Embryonic facial prominence (tissue), 1 donor: Measurements from ENCODE around the gene COMMD2.

ENCODE experiments used
- DNase-seq: peaks from one replicate; pipeline ENCODE4 v3.0.0-alpha.2; 2016; ENCODE audit errors: extremely low spot score

The COMMD2 gene

DNA sequence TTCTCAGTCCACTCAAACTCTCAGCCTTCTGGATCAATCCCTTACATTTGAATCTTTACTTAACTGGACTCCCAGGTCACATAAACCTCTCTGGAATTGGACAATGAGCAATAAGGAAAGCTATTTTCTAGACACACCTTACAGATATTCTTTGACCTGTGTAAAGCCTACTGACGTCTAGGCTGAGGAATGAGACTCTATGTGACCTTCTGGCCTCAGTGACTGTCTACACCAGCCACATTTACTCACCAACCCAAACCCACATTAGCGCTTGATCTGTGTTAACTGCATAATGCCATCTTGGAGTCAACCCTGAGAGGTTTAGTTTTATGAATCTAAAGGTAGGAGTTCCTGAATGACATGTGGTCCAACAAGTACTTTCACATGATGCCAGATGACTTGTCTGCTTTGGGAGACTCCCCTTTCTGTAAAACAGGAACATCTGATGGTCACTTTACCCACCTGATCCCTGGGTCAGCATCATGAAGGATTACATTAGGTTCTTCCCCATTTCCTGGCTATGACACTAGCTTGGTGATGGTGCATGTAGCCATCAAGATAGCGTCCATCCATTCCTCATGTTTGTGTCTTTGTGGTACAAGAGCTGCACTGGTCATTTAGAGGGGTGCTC, 11.4 kb upstream of the COMMD2 start:
- DNase-seq: no peak

DNA sequence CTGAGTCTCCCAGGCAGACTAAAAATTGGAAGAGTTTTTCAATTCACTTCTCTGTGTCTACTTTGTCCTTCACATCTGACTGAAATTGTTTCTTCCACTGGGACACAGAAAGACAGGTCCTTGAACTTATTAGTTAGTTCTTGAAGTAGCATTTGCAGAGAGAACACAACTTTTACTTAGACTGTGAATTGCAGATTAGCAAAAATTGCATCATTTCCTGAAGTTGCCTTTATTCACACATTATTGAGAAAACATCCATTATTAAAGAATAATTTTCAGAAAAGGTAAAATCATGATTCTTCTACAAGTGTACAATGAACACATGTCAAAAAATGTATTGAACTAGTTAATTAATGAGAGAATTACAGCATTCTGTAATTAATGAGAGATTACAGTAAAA, 1.4 kb upstream of the COMMD2 start:
- DNase-seq: no peak

DNA sequence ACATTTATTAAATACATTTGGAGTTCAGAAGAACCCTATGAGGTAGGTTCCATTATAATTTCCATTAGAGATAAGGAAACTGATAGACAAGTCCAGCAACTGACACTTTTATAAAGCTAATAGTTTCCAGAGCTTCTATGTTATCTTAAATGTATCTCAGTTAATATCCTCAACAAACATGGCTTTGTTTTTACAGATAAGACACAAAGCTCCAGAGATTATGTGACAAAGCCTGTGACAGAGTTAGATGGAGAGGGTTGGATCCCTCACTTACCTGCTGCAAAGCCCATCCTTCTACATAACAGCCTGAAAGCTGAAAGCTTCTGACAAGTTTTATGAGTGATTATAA, 473 bp upstream of the COMMD2 start:
- DNase-seq: no peak

DNA sequence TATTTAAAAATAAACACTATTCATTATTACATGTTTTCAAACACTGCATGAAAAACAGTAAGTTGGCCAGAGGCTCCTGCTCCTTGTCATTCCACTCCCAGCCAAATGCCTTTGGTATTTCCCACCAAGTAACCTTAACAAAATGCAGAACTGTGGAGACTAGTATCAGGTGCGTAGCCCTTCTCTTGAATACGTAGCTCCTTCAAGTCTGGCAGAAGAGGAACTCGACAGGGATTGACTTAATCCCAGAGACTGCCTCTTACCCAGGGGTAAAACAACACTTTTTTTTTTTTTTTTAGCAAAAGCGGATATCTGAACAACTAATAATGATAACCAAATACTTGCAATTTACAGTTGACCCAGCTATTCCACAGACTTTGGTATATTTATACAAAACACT, 738 bp downstream of the COMMD2 start:
- DNase-seq: no peak

DNA sequence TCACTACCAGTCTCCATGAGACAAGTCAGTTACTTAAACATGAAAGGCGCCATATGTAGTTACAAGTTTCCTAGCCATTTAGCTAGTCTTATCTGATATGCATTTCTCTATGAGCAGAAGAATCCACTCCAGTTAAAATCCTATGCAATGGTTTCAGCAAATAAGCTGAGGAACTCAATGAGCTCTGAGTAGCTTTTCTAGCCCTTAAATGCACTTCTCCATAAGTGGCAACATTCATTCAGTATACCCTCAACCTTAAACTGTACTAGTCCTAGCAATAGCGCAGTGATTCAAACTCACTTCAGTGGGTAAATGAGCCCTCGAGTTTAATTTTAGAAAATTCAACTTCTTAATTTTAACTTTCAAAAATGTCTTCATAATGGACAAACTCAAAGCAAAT, 7.7 kb downstream of the COMMD2 start:
- DNase-seq: no peak

DNA sequence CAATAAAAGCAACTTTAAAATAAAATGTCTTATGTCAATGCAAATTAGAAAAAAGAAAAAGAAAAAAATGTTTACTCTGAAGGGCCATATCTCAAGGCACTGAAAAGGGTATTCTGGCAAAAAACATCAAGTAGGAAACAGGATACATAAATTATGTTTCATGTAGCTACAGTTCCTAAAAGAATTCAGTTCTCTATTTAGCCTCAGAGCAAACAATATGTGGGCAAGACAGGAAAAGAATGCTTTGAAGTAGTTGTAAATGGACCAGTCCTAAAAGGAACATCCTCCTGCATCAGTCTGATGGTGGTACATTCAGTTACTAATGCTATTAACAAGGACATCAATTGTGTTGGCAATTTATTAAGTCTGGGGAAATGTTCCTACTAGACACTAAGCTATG, 8.1 kb downstream of the COMMD2 start:
- DNase-seq: no peak

DNA sequence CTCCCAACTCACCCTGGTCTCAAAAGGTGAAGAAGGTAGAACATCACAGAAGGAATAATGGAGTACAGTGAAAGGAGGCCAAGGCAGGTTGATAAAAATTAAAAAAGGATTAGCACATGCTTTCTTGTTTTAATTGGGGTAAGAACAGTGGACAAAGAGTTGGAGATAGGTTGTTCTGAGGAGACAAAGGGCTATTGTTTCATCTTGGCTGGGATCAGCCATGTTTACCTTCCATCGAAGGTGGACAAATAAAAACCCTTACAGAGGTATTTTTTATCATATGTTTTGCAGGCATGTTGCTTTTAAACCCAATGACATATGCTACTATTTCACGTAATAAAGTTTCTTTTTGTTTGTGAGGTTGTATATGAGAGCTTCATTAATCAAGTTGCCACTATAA, 12.9 kb downstream of the COMMD2 start:
- no peak for DNase-seq

DNA sequence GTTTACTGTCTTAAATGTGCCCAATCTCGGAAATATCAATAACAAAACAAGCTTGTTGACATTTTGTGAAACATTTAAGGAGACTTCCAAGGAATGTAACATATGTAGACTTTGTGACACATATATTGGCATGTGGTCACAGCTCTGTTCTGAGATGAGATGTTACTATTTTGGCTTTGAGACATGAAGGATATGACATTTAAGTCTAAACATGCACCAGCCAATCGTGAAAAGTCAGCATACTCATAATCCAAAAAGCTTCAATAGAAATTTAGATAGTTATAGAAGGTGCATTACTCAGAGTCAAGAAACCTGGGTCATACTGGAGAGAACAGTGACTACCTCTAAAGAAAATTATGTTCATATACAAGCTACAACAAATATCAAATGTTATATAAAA, 13.4 kb downstream of the COMMD2 start:
- DNase-seq: no peak

DNA sequence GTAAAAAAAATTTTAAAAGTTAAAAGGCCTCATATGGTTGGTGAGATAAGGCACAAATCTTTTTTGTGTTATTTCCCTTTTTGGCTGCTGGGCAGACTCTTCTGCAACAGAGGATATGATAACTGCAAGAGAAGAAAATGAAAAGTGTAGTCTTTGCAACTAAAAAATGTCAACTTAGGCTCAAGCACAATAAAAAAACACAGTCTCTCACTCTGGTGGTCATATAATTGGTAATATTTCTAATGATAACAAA, 15.4 kb downstream of the COMMD2 start:
- DNase-seq: no peak

DNA sequence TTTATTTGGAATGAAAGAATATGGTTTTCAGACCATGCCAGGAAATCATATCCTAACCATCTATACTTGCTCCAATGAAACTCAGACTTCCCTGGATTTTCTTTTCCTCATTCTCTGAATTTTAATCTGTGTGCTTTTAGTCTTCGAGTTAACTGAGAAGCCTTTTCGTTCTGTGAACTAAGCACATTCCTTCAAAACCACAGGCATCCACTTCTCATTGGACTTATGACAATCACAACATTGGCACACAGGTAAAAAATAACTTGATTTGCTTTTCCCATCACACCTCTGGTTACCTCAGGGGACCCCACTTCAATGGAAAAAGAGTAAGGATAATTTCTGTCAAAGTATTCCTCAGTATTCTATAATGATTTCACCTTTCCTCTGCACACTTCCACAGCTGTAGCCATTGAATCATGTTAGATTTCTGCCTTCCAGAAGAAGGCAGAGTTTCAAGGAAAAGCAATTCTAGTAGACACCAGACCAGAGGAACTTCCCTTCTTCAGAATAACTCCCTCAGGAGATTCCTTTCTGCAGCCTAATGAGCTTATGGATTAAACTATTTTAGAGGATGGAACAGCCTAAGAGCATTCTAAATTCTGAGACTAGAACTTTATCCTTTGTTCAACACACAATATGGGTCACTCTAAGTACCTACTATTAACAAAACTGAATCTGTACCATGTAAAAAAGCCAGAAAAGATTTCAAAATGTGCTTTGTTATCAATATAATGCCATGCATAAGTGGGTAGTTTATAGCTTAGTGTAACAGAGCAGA, 15.9 kb downstream of the COMMD2 start:
- DNase-seq: peak; percentile 28

DNA sequence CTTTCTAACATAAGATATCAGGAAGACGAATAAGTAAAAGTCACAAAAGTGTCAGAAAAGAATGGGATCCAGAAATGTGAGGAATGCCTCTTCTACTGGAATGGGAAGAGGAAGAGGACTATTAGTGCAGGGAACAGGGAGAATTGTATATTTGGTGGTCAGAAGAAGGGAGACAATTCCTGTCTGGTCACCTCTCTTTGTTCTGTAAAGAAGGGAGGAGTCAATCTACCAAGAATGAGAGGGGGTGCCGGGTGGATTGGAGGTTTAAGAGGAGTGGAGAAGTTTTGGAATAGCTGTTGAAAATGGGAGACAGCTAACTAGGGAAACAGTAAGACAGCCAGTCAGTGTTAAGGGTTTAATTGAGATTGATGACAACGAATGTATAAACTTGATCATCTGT, 20.1 kb downstream of the COMMD2 start:
- DNase-seq: no peak

DNA sequence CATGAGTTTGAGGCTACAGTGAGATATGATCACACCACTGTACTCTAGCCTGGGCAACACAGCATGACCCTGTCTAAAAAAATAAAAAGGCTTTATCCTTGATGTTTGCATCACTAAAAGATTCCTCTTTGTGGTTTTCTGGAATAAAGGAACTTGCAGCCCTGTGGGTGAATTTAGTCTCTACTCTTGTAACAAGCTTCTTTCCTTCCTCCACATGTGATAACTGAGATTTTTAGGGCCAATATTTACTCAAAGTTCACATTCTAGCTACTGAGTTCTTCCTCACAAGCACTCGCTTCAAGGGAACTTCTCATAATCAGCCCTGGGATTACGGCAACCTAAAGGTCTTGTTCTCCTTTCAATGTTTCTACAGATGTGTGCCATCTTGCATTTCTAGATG, 24.6 kb downstream of the COMMD2 start:
- DNase-seq: no peak

DNA sequence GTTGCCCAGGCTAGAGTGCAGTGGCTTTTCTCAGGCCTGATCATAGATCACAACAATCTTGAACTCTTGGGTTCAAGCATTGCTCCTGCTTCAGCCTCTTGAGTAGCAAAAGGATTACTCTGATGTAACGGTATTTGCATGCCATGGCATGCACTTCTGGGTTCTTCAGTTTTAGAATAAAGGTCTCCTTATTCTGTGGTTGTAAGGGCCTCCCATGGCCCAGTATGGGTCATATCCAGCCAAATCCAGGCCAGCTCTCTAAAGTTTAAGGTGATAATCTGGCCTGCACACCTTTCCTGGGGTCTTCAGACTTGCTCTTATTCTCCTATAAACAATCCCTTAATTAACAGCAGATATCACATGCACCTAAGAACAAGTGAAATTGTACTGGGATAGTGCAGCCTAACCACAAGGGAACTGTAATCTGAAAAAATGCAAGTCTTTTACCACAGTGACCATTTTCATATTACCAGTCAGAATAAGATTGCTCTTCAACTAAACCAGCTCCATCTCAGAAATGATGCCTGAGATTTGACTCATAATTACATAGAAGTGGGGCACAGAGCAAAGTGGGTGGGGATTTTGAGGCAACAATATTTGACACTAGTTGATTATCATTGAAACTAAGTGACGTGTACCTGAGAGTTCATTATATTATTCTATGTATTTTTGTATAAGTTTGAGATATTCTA, 25.4 kb downstream of the COMMD2 start:
- DNase-seq: no peak

DNA sequence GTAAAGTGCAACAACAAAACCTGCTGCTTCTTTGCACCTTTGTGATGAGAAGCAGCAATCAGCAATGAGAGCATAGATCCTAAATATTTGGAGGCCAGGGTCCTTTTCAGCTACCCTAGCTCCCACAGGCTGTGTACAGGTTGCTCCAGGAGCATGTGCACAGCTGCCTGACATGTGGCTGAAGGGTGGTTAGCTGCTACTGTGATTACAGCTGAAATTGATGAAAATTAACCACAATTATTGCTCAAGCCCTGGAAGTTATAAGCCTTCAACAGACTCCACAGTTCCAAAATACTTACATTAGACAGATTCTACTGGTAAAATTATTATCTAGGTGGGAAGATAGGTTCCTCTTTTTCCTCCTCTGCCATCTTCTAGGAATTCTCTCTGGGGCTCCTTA, 28.5 kb downstream of the COMMD2 start:
- no peak for DNase-seq

DNA sequence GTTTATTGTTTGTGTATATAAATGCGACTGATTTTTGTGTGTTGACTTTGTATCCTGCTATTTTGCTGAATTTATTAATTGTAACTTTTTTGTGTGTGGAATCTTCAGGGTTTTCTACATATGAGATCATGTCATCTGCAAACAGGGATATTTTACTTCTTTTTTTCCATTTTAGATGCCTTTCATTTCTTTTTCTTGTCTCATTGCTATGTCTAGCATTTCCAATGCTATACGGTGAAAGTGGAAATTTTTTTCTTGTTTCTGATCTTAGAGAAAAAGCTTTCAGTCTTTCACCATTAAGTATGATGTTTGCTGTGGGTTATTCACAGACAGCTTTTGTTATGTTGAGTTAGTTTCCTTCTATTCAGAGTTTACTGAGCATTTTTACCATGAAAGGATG, 31.4 kb downstream of the COMMD2 start:
- DNase-seq: no peak

DNA sequence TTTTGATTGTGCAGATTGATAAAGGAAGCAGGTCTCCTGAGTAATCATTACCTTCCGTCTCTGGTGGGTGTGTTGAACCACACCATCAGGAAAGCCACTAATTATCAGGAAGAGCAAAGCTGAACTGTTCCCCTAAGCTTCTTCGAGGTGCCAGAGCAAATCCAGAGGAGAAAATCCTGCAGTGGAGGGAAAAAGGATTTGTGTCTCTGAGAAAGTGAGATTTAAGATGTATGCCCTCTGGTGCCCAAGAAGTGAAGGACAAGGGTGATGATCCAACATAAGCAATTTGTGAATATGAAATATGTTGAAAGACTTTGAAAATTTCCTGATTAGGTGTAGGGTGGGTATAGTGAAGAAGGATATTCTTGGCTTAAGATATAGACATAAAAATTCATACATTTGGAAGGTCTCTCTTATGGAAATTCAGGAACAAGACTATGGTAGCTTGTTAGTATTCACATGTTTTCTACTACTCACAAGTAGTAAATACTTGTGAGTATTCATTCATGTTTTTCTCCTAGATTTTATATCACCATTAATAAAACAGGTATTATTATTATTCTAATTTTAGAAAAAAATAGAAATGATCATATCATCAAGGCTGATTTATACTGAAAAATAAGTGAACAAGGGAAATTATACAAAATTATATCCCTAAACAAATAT, 34.8 kb downstream of the COMMD2 start:
- peak; percentile 69 for DNase-seq

DNA sequence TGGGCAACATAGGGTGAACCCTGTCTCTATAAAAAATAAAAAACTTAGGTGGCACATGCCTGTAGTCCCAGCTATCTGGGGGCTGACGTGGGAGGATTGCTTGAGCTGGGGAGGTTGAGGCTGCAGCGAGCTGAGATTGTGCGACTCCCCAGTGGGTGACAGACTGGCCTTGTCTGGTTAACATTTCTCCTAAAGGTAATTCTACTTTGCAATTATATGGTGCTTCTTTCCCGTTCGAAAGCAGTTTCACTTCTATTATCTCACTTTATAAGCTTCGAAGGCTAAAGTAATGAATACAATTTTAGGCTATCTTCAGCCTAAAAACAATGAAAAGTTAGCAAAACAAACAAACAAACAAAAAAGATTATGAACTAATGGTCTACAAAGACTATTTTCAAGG, 35.3 kb downstream of the COMMD2 start:
- DNase-seq: no peak

DNA sequence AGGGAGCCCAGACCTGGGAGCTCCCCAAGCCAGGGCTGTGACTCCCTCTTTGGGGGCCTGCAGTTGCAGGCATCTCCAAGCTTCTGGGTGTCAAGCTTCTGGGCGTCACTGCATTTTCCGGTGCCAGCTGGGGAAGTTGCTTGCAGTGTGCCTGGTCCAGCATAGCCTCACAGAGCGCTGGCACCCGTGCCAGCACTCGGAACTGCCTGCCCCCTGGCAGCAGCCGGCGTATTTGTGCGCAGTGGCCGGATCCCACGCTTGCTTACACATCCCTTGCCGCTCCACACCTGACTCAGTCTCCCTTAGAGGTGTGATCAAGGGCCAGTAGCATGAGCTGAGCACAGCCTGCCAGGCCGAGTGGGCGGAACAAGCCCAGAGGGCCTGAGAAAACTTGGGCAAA, 37.0 kb downstream of the COMMD2 start:
- no peak for DNase-seq

DNA sequence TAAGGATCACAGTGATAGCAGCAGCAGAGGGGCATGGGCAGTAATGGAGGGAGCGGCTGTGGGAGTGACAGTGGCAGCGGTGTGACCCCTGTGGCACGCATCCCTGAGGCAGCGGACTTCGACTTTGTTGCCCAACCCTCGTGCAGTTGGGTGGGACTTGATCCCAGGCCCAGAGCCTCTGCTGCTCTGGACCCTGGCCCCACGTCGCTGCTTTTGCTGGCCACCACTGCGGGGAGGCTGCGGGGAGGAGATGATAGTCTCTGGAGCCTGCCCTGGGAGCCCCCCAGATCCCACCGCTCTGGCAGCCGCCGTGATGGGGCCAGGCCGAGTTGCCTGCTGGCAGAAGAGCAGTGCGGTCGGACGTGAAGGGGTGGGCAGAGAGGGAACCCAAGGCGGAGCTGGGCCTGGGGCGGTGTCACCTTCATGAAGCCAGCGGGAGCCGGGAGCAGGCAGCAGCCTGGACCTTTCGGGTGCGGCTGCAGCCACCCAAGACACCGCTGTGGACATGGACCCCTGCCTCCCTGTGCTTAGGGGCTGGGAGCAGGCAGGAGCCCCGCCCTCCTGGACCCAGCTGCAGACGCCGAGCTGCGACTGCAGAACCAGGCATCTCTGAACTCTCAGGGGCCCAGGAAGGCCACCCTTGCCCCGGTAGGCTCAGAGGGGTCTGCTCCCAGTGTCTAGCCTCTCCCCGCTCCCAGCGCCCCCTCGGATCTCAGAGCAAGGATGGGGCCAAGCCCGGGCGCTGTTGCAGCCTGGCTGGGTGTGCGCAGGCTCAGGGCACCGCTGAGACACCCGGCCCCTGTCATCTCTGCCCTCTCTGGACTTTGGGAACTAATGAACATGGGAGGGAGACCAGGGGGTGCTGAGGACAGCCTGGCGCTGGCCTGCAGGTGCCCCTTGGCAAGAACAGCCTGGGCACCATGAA, 38.3 kb downstream of the COMMD2 start:
- DNase-seq: no peak

DNA sequence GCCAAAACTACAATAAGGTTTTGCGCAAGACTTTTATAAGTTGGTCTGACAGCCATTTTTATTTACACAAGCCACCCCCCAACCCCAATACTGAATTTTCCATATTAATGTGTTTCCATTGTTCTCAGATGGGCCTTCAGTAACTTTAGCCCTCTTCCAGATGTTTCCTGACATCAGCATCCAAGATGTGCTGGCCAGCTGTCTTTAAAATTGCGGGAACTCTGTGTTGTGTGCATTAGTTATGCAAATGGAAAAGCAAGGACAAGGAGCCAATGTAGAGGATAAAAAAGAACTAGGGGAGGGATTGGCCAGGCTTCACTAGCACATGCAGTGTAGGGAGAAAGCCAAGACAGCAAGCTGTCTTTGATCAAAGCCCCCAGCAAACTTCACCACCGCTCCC, 45.4 kb downstream of the COMMD2 start:
- peak; percentile 77 for DNase-seq

DNA sequence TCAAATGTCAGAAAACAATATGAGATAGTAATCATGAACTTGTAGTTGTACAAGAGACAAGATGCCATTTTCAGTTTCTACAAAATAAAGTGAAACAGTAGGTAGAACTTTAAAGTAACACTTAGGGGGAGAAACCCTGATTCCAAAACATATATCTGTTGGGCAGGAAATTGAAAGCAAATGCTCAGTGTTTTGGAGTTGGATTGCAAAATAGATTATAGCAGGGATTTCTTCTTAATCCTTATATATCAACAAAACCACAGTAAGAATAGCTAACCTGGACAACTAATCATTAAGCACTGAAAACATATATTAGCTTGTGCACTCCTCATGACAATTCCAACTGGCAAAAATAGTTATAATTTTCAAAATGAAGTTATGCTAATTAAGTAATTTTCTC, 46.9 kb downstream of the COMMD2 start:
- no peak for DNase-seq

DNA sequence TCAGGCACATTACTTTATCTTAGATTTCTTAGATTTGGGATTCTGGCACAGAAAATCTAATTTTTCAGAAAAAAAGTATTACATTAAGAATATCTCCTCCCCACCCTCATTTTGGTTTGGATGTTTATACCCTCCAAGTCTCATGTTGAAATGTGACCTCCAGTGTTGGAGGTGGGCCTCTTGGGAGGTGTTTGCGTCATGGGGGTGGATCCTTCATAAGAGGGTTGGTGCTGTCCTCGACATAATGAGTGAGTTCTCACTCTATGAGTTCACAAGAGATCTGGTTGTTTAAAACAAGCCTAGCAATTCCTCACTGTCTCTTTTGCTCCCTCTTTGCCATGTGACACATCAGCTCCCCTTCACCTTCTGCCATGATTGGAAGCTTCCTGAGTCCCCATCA, 48.8 kb downstream of the COMMD2 start:
- DNase-seq: no peak
